ENCODE data around the gene APBA1. TPM values are rescaled to one million over a fixed set of nuclear protein-coding genes. Genes with fewer than 3 reads are reported as not detected.

Gene APBA1
- total and polyA plus RNA-seq, 2 of the 4 experiments (the other 2 are of a cell fraction): 3.8 to 5.1 TPM

DNA sequence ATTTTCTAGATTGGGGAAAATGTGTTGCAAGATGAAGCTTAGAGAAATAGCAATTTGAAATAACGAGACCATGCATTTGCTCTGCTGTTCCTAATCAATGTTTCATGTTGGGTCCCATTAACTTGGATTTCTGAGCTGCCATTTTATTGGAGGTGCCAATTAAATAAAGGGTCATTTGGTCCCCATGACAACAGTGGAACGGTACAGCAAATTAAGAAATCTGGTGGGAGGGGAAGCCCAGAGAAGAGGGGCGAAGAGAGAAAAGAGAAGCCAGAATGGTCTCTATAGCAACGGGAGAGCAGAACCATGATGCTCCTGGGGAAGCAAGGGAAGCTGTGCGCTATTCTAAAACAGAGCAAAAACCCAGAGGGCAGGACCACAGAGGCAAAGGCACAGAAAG lies 226.9 kb downstream of the APBA1 start:
- no peaks in the 10 kb centered on the region for H3K9me3 ChIP-seq (ENCODE audit: control insufficient read depth, insufficient read depth, low read length)
- peaks cover 1% of the 10 kb centered on the region for H3K36me3 ChIP-seq (ENCODE audit: control insufficient read depth, insufficient read depth, low read length)
- H3K27me3 ChIP-seq (ENCODE audit: control insufficient read depth, insufficient read depth, low read length): no peaks in the 10 kb centered on the region
- WGBS, 2 experiments (ENCODE audit: extremely low coverage in 2 of 2, insufficient read length in 1 of 2): 91% methylated on average over 3 of the region's 5 CpGs; no CpG with 5 or more reads in 1 of the 2 experiments
- no peak overlapping the region for H3K4ac ChIP-seq (ENCODE audit: low read depth, low read length)
- no peak overlapping the region for H2BK120ac ChIP-seq (ENCODE audit: low read depth, low read length)
- no peak overlapping the region for H2AK9ac ChIP-seq (replicated peaks; ENCODE audit: low read depth, low read length, poor library complexity)
- no peak overlapping the region for H3K27ac ChIP-seq (ENCODE audit: insufficient read depth, low read length)
- H3K4me2 ChIP-seq (ENCODE audit: low read depth, low read length): no peak overlapping the region
- peaks cover 7% of the 10 kb centered on the region; the same call in 1 of the 2 replicates for H3K9me1 ChIP-seq (ENCODE audit: insufficient read depth, low read length)
- dilution Hi-C loops (cut with HindIII; ENCODE audit: low sequenced_read_pairs, unreplicated experiment): no loop called here
- no peak overlapping the region for H4K5ac ChIP-seq (ENCODE audit: low read depth, low read length)
- no peak overlapping the region for H3K23ac ChIP-seq (ENCODE audit: low read depth, low read length)
- no peak overlapping the region for H3K9ac ChIP-seq (ENCODE audit: low read depth, low read length)
- TF ChIP-seq MAZ (IDR thresholded peaks at IDR 0.05; ENCODE audit: borderline replicate concordance, low read depth, low read length): no peak
- TF ChIP-seq RCOR1 (IDR thresholded peaks at IDR 0.05; ENCODE audit: insufficient replicate concordance, low read length): no peak
- no peak overlapping the region for H3K56ac ChIP-seq (ENCODE audit: extremely low read depth, insufficient read depth, low read length)
- in situ Hi-C loops (cut with MboI; ENCODE audit: low sequenced_read_pairs): no loop called here
- CTCF ChIA-PET: no interaction called here
- ATAC-seq (ENCODE audit: low read depth) (no peak), DNase-seq (no peak)
- no peak overlapping the region for H2BK5ac ChIP-seq (ENCODE audit: low read depth, low read length, poor library complexity, severe bottlenecking)
- no peaks in the 10 kb centered on the region for H4K20me1 ChIP-seq (ENCODE audit: insufficient read depth, low read length)
- H3K4me1 ChIP-seq (ENCODE audit: control insufficient read depth, insufficient read depth, low read length): no peaks in the 10 kb centered on the region
- BruUV-seq (replicated peaks): no TSS peak
- H2BK15ac ChIP-seq (ENCODE audit: low read depth, low read length): no peak overlapping the region
- no peak overlapping the region for H3K14ac ChIP-seq (replicated peaks; ENCODE audit: low read depth, low read length)
- H4K91ac ChIP-seq (ENCODE audit: insufficient read depth, low read depth, low read length): no peak overlapping the region
- intact Hi-C loops (cut with micrococcal nuclease): no loop called here
- H3K4me3 ChIP-seq (ENCODE audit: insufficient read depth, low read depth, low read length): no peak overlapping the region
- no peak overlapping the region for H3K18ac ChIP-seq (ENCODE audit: low read depth, low read length)
- H3K79me1 ChIP-seq (ENCODE audit: low read depth in 1 of 2, low read length in 2 of 2): no peaks in the 10 kb centered on the region
- no peak overlapping the region for H2BK20ac ChIP-seq (ENCODE audit: low read depth, low read length)
- no peak overlapping the region for H4K8ac ChIP-seq (ENCODE audit: low read depth in 2 of 2, low read length in 2 of 2)
- no peak overlapping the region for H2AK5ac ChIP-seq (ENCODE audit: low read depth, low read length)
- POLR2A ChIA-PET (ENCODE audit: unreplicated experiment): no interaction called here
- H2AFZ ChIP-seq (replicated peaks; ENCODE audit: low read length, poor library complexity): no peak overlapping the region

Measured in IMR-90 (cell line).